Stomach (tissue), 4 donors: ENCODE results near the gene PPP1R37.
A peak's percentile ranks its signal among the peaks of the same experiment; 100 is the strongest.

Source experiments
- EP300 ChIP-seq: sonication (generic); formaldehyde crosslinking; IDR thresholded peaks from one replicate; pipeline ENCODE4 v1.6.1; 2017; ENCODE audit warnings: antibody characterized with exemption
- POLR2AphosphoS5 ChIP-seq, 3 donors: sonication (generic); formaldehyde crosslinking; IDR thresholded peaks; one replicate each; pipeline ENCODE4 v1.6.1; 2016; ENCODE audit warnings: antibody characterized with exemption in 3 of 3
- TF ChIP-seq, protein P1 (sequence below), 7 experiments: fragments of 450-650 bp in 4 of 7; fragments of 200-600 bp in 3 of 7; sonication (generic) in 3 of 7; IDR thresholded peaks; one replicate each; pipeline ENCODE4 v1.5.1; 2016 to 2019; ENCODE audit warnings: antibody characterized with exemption in 7 of 7, control low read depth in 2 of 7, mild to moderate bottlenecking in 1 of 7

DNA sequence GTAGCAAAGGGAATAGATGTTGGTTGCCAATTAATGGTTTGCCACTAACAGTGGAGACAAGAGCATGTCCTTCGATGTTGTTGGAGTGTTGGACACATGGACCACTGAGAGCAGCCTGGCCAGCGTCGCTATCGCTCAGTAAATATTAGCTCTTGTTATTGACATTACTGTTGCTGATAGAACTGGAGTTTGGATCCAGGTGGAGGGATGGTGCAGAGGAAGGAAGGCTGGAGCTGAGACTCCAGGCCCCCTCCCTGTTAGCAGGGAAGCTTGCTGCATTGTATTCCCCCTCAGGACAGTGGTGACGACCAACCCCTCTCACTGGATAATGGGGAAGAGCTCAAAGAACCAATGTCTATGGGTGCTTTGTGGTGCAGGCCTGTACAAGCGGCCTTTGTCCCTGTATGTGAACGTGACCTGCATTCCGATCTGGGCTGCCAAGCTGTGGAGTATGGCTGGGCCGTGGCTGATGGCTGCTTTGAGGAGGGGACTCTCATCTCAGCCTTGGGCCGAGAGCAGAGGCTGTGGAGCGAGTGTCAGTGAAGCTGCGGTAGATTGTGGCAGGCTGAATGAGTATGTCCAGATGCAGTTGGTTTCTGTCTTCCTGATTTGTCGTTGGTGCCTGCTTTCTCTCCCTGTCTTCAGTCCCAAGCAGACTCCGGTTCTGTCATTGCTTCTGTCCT, 47.2 kb upstream of the PPP1R37 start:
- no peak for TF ChIP-seq EP300
- peak in 1 of 3 donors; percentile 63 for TF ChIP-seq POLR2AphosphoS5 (IDR thresholded peaks at IDR 0.05)
- TF ChIP-seq, protein P1, sequence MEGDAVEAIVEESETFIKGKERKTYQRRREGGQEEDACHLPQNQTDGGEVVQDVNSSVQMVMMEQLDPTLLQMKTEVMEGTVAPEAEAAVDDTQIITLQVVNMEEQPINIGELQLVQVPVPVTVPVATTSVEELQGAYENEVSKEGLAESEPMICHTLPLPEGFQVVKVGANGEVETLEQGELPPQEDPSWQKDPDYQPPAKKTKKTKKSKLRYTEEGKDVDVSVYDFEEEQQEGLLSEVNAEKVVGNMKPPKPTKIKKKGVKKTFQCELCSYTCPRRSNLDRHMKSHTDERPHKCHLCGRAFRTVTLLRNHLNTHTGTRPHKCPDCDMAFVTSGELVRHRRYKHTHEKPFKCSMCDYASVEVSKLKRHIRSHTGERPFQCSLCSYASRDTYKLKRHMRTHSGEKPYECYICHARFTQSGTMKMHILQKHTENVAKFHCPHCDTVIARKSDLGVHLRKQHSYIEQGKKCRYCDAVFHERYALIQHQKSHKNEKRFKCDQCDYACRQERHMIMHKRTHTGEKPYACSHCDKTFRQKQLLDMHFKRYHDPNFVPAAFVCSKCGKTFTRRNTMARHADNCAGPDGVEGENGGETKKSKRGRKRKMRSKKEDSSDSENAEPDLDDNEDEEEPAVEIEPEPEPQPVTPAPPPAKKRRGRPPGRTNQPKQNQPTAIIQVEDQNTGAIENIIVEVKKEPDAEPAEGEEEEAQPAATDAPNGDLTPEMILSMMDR (IDR thresholded peaks at IDR 0.05): no peak
